ENCODE data around the gene NAXE. TPM values are rescaled to one million over a fixed set of nuclear protein-coding genes. Genes with fewer than 3 reads are reported as not detected.
A peak's percentile ranks its signal among the peaks of the same experiment; 100 is the strongest.

Gene NAXE
- 10 to 100 TPM; 39.7 to 42.1 TPM for total RNA-seq
- polyA plus RNA-seq, result 100 to 1,000 TPM in 2 of 3 donors, 10 to 100 TPM in 1; 85.6 to 124 (median 103) TPM
- 18.7 to 55.5 (median 31.8) reads per million in 6 experiments for total RNA-seq

- DNase-seq, result peak; percentile 39 to 78 (median 68)
- peak within 1 kb of the TSS; percentile 88 to 96 (median 95) for H3K27ac Mint-ChIP-seq
- H3K4me1 Mint-ChIP-seq, result peaks cover 14 to 29% (median 16%) of the 10 kb centered on the region in 4 donors
- POLR2A ChIA-PET, result interaction anchor here (0.5 to 3.5 kb wide), 18 partner anchors 9 to 254 kb away, joined by 3 to 37 read pairs (median 4); partner anchors contain the start of genes CCT3, GPATCH4, MEF2D and TTC24
- H3K4me3 Mint-ChIP-seq, result peak within 1 kb of the TSS; percentile 76 to 93 (median 90)
- H3K27me3 Mint-ChIP-seq, result no peaks in the 10 kb centered on the region
- ATAC-seq, result peak; percentile 95 to 96
- H3K36me3 Mint-ChIP-seq, result peaks cover 0 to 19% (median 2%) of the 10 kb centered on the region in 3 donors
- H3K9me3 Mint-ChIP-seq, result no peaks in the 10 kb centered on the region
These were observed at the start of gene NAXE for GRCh38 chr1:156591432-156592157. NAXE (plus strand) TSS chr1:156591776; CDS start chr1:156591805, 29 bp downstream.

- ATAC-seq (no peak), DNase-seq (no peak)
- Mint-ChIP-seq H3K27ac (peak overlapping the region in 4 of 10 donors; percentile 15 to 58 (median 52)), H3K9me3 (no peaks in the 10 kb centered on the region), H3K4me1 (peaks cover 3 to 10% (median 7%) of the 10 kb centered on the region in 4 donors), H3K36me3 (no peaks in the 10 kb centered on the region), H3K27me3 (no peaks in the 10 kb centered on the region), H3K4me3 (no peak overlapping the region)
- POLR2A ChIA-PET, result no interaction called here
These were observed 48.5 kb upstream of the NAXE start for GRCh38 chr1:156543066-156543465.

- POLR2A ChIA-PET, result no interaction called here
- H3K27me3 Mint-ChIP-seq, result no peaks in the 10 kb centered on the region
- H3K27ac Mint-ChIP-seq, result peak overlapping the region in 1 of 10 donors; percentile 43
- H3K9me3 Mint-ChIP-seq, result no peaks in the 10 kb centered on the region
- peaks cover 0 to 6% (median 3%) of the 10 kb centered on the region in 4 donors for H3K4me1 Mint-ChIP-seq
- H3K4me3 Mint-ChIP-seq, result no peak overlapping the region
- no peaks in the 10 kb centered on the region for H3K36me3 Mint-ChIP-seq
- ATAC-seq (no peak), DNase-seq (no peak)
These were observed 46.9 kb upstream of the NAXE start for GRCh38 chr1:156544592-156545102.

GRCh38 chr1:156546267-156546666 is 45.3 kb upstream of the NAXE start:
- ATAC-seq, result no peak
- Mint-ChIP-seq H3K36me3 (no peaks in the 10 kb centered on the region), H3K9me3 (no peaks in the 10 kb centered on the region), H3K4me1 (peaks cover 0 to 7% (median 3%) of the 10 kb centered on the region in 4 donors), H3K4me3 (no peak overlapping the region), H3K27me3 (no peaks in the 10 kb centered on the region), H3K27ac (no peak overlapping the region)
- DNase-seq, result no peak
- POLR2A ChIA-PET, result interaction anchor here (1.9 kb wide), 1 partner anchor 21 kb away, joined by 5 read pairs; no protein-coding TSS in a partner anchor

GRCh38 chr1:156547434-156547833 is 44.1 kb upstream of the NAXE start:
- H3K9me3 Mint-ChIP-seq, result no peaks in the 10 kb centered on the region
- ATAC-seq, result no peak
- POLR2A ChIA-PET, result interaction anchor here (1.9 kb wide), 1 partner anchor 22 kb away, joined by 5 read pairs; no protein-coding TSS in a partner anchor
- H3K4me1 Mint-ChIP-seq, result peaks cover 0 to 19% (median 4%) of the 10 kb centered on the region in 4 donors
- DNase-seq, result no peak
- H3K36me3 Mint-ChIP-seq, result no peaks in the 10 kb centered on the region
- H3K4me3 Mint-ChIP-seq, result no peak overlapping the region
- no peak overlapping the region for H3K27ac Mint-ChIP-seq
- no peaks in the 10 kb centered on the region for H3K27me3 Mint-ChIP-seq

- POLR2A ChIA-PET, result interaction anchor here (1.9 kb wide), 1 partner anchor 23 kb away, joined by 5 read pairs; no protein-coding TSS in a partner anchor
These were observed 43.6 kb upstream of the NAXE start for GRCh38 chr1:156547982-156548381.

GRCh38 chr1:156549390-156549789 is 42.2 kb upstream of the NAXE start:
- DNase-seq (no peak), ATAC-seq (peak; percentile 39 to 41)
- Mint-ChIP-seq H3K4me1 (peaks cover 0 to 26% (median 6%) of the 10 kb centered on the region in 4 donors), H3K36me3 (no peaks in the 10 kb centered on the region), H3K9me3 (no peaks in the 10 kb centered on the region), H3K27me3 (no peaks in the 10 kb centered on the region), H3K27ac (peak overlapping the region in 1 of 10 donors; percentile 24), H3K4me3 (no peak overlapping the region)
- POLR2A ChIA-PET, result interaction anchor here (1.5 kb wide), 1 partner anchor 45 kb away, joined by 3 read pairs; no protein-coding TSS in a partner anchor

More at GRCh38 chr1:156547982-156548381, 43.6 kb upstream of the NAXE start:
- H3K4me1 Mint-ChIP-seq, result peaks cover 0 to 22% (median 4%) of the 10 kb centered on the region in 4 donors
- H3K36me3 Mint-ChIP-seq, result no peaks in the 10 kb centered on the region
- H3K4me3 Mint-ChIP-seq, result no peak overlapping the region
- no peak for ATAC-seq
- DNase-seq, result no peak
- no peak overlapping the region for H3K27ac Mint-ChIP-seq
- no peaks in the 10 kb centered on the region for H3K27me3 Mint-ChIP-seq
- no peaks in the 10 kb centered on the region for H3K9me3 Mint-ChIP-seq

GRCh38 chr1:156549831-156550230 is 41.7 kb upstream of the NAXE start:
- DNase-seq, result no peak
- Mint-ChIP-seq H3K4me3 (no peak overlapping the region), H3K4me1 (peaks cover 0 to 26% (median 4%) of the 10 kb centered on the region in 4 donors), H3K27me3 (no peaks in the 10 kb centered on the region), H3K9me3 (no peaks in the 10 kb centered on the region), H3K27ac (peak overlapping the region in 1 of 10 donors; percentile 24), H3K36me3 (no peaks in the 10 kb centered on the region)
- POLR2A ChIA-PET, result interaction anchor here (1.5 kb wide), 2 partner anchors 32 to 45 kb away, joined by 3 read pairs; no protein-coding TSS in a partner anchor
- ATAC-seq, result no peak

- peak overlapping the region in 1 of 10 donors; percentile 3 for H3K27ac Mint-ChIP-seq
- POLR2A ChIA-PET, result interaction anchor here (1.5 kb wide), 2 partner anchors 31 to 46 kb away, joined by 3 read pairs; no protein-coding TSS in a partner anchor
- ATAC-seq, result no peak
These were observed 41.2 kb upstream of the NAXE start for GRCh38 chr1:156550346-156550745.

GRCh38 chr1:156551066-156551643 is 40.4 kb upstream of the NAXE start:
- no peak for DNase-seq
- H3K27ac Mint-ChIP-seq, result peak overlapping the region in 1 of 10 donors; percentile 32
- ATAC-seq, result no peak
- POLR2A ChIA-PET, result interaction anchor here (0.5 to 1.5 kb wide), 2 partner anchors 23 to 31 kb away, joined by 3 to 5 read pairs; no protein-coding TSS in a partner anchor
- H3K9me3 Mint-ChIP-seq, result no peaks in the 10 kb centered on the region
- no peak overlapping the region for H3K4me3 Mint-ChIP-seq
- H3K27me3 Mint-ChIP-seq, result no peaks in the 10 kb centered on the region
- no peaks in the 10 kb centered on the region for H3K36me3 Mint-ChIP-seq
- H3K4me1 Mint-ChIP-seq, result peaks cover 0 to 26% (median 3%) of the 10 kb centered on the region in 4 donors

More at GRCh38 chr1:156550346-156550745, 41.2 kb upstream of the NAXE start:
- H3K9me3 Mint-ChIP-seq, result no peaks in the 10 kb centered on the region
- H3K27me3 Mint-ChIP-seq, result no peaks in the 10 kb centered on the region
- DNase-seq, result no peak
- no peak overlapping the region for H3K4me3 Mint-ChIP-seq
- no peaks in the 10 kb centered on the region for H3K36me3 Mint-ChIP-seq
- H3K4me1 Mint-ChIP-seq, result peaks cover 0 to 26% (median 3%) of the 10 kb centered on the region in 4 donors

- DNase-seq (no peak), ATAC-seq (no peak)
- H3K27me3 Mint-ChIP-seq, result no peaks in the 10 kb centered on the region
- no peak overlapping the region for H3K4me3 Mint-ChIP-seq
- peak overlapping the region in 1 of 10 donors; percentile 9 for H3K27ac Mint-ChIP-seq
- no peaks in the 10 kb centered on the region for H3K9me3 Mint-ChIP-seq
- no peaks in the 10 kb centered on the region for H3K36me3 Mint-ChIP-seq
- POLR2A ChIA-PET, result interaction anchor here (0.5 kb wide), 2 partner anchors 22 to 26 kb away, joined by 3 to 5 read pairs; no protein-coding TSS in a partner anchor
- peaks cover 0 to 26% (median 3%) of the 10 kb centered on the region in 4 donors for H3K4me1 Mint-ChIP-seq
These were observed 39.7 kb upstream of the NAXE start for GRCh38 chr1:156551869-156552268.

- Mint-ChIP-seq H3K9me3 (no peaks in the 10 kb centered on the region), H3K4me1 (peaks cover 0 to 26% (median 3%) of the 10 kb centered on the region in 4 donors), H3K36me3 (no peaks in the 10 kb centered on the region), H3K4me3 (no peak overlapping the region), H3K27ac (peak overlapping the region in 1 of 10 donors; percentile 9), H3K27me3 (no peaks in the 10 kb centered on the region)
- POLR2A ChIA-PET, result interaction anchor here (0.6 kb wide), 1 partner anchor 44 kb away, joined by 4 read pairs; no protein-coding TSS in a partner anchor
- DNase-seq (no peak), ATAC-seq (no peak)
These were observed 39.1 kb upstream of the NAXE start for GRCh38 chr1:156552518-156552917.
